Tibial nerve (tissue), 4 donors: ENCODE measurements around the gene JAG2. TPM values are rescaled to one million over a fixed set of nuclear protein-coding genes. Genes with fewer than 3 reads are reported as not detected.

Experiments used
- DNase-seq, 2 donors: peaks; one replicate each; pipeline ENCODE4 v3.0.0-alpha.2; 2019; ENCODE audit warnings: low spot score in 2 of 2
- H3K27ac ChIP-seq, 4 donors: fragments of 200-600 bp; sonication (generic) in 3 of 4; one replicate each; pipeline ENCODE4 v1.5.1; 2017 to 2019; ENCODE audit warnings: mild to moderate bottlenecking in 1 of 4
- H3K27me3 ChIP-seq, 2 donors: fragments of 200-600 bp; sonication (generic) in 1 of 2; one replicate each; pipeline versions ENCODE4 v1.5.1 to v1.6.0; 2017 to 2019
- H3K36me3 ChIP-seq, 3 donors: fragments of 200-600 bp; sonication (generic); one replicate each; pipeline ENCODE4 v1.5.1; 2018 to 2019
- H3K4me1 ChIP-seq, 4 donors: fragments of 200-600 bp; sonication (generic) in 3 of 4; one replicate each; pipeline ENCODE4 v1.5.1; 2017 to 2019
- H3K4me3 ChIP-seq, 4 donors: fragments of 200-600 bp; sonication (generic) in 3 of 4; one replicate each; pipeline ENCODE4 v1.5.1; 2017 to 2019; ENCODE audit warnings: mild to moderate bottlenecking in 1 of 4, moderate library complexity in 1 of 4
- H3K9me3 ChIP-seq, 4 donors: fragments of 200-600 bp; sonication (generic) in 3 of 4; one replicate each; pipeline ENCODE4 v1.5.1; 2017 to 2019
- CTCF ChIP-seq, 5 experiments: fragments of 200-600 bp in 3 of 5; fragments of 450-650 bp in 2 of 5; sonication (generic) in 3 of 5; IDR thresholded peaks; one replicate each; pipeline ENCODE4 v1.5.1; 2016 to 2019; ENCODE audit warnings: antibody characterized with exemption in 5 of 5, mild to moderate bottlenecking in 3 of 5, moderate library complexity in 2 of 5
- EP300 ChIP-seq, 2 donors: sonication (generic); formaldehyde crosslinking; IDR thresholded peaks; one replicate each; pipeline ENCODE4 v1.6.1; 2017; ENCODE audit warnings: antibody characterized with exemption in 2 of 2, mild to moderate bottlenecking in 1 of 2
- POLR2A ChIP-seq, 2 donors: fragments of 450-650 bp; IDR thresholded peaks; one replicate each; pipeline ENCODE4 v1.6.1; 2017; ENCODE audit warnings: antibody characterized with exemption in 2 of 2, mild to moderate bottlenecking in 2 of 2, moderate library complexity in 2 of 2
- WGBS, 2 donors: methylation state at CpG; one replicate each; pipeline ENCODE4 v1.1.5; 2018; 5-methylcytosine and 5-hydroxymethylcytosine counted together
- total RNA-seq, 4 donors: library from RNA; depleted of rRNA; stranded (reverse); fragments of >200 nt; gene quantifications; one replicate each; pipeline ENCODE4 v1.1.0, GENCODE V29; 2016

The JAG2 gene
- total RNA-seq, 4 donors from 2014 or later: 7.4 to 13.8 (median 12.8) TPM

GRCh38 chr14:105094193-105094907, 74.2 kb downstream of the JAG2 start:
- Histone ChIP-seq H3K4me3 (peak overlapping the region; percentile 45 to 85 (median 72)), H3K27me3 (no peaks in the 10 kb centered on the region), H3K27ac (peak overlapping the region in 3 of 4 donors; percentile 89 to 91 (median 89)), H3K4me1 (peaks cover 0 to 48% (median 27%) of the 10 kb centered on the region in 4 donors), H3K36me3 (no peaks in the 10 kb centered on the region), H3K9me3 (peaks cover 0 to 5% (median 0%) of the 10 kb centered on the region in 4 donors)
- no peak for DNase-seq
- TF ChIP-seq POLR2A (IDR thresholded peaks at IDR 0.05) (no peak), CTCF (IDR thresholded peaks at IDR 0.05) (no peak), EP300 (IDR thresholded peaks at IDR 0.05) (no peak)
- WGBS, 2 donors: 65 to 72% methylated on average over 12 to 14 of the region's 14 CpGs

DNA sequence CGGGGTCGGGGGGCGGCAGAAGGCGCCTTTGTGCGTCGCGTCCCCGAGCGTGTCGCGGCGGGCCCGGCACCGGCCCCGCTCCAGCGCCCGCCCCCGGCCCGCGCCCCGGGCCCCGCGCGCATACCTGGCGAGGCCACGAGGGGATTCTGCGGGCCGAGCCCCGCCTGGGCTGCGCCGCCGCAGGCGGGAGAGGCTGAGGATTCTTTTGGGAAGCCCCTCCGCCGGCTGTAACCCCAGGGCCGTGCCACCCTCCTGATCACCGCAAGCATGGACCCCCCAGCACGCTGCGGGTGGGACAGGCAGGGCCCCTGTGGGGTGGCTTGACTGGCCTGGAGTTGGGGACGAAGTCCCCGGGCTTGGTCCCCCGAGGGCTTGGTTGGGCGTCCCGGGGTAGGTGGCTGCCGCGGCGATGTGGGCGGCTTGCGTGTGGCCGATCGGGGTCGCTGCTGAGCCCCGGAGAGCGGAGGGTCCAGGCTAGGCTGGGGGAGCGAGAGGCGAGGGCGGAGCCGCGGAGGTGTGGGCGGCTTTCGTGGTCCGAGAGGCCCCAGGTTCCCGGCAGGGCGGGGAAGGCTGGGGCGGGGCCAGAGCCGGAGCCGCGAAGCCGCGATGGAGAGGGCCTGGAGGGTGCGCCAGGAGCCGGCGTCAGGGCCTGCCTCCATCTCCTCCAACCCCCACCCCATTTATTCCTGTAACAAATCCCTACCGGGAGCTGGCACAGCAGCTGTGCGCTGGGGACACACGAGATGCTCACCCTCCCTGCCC, 75.0 kb downstream of the JAG2 start:
- H3K27ac ChIP-seq: peak overlapping the region; percentile 69 to 91 (median 89)
- TF ChIP-seq CTCF (IDR thresholded peaks at IDR 0.05) (peak in 4 of 5 experiments; percentile 30 to 40 (median 31)), EP300 (IDR thresholded peaks at IDR 0.05) (no peak), POLR2A (IDR thresholded peaks at IDR 0.05) (no peak)
- no peaks in the 10 kb centered on the region for H3K36me3 ChIP-seq
- H3K4me1 ChIP-seq: peaks cover 0 to 54% (median 29%) of the 10 kb centered on the region in 4 donors
- H3K4me3 ChIP-seq: peak overlapping the region; percentile 45 to 85 (median 72)
- WGBS, 2 donors: 3 to 15% methylated on average over 4 to 42 of the region's 76 CpGs
- H3K9me3 ChIP-seq: peaks cover 0 to 4% (median 0%) of the 10 kb centered on the region in 4 donors
- DNase-seq: no peak
- H3K27me3 ChIP-seq: no peaks in the 10 kb centered on the region

- no peak for DNase-seq
- peak overlapping the region; percentile 69 to 89 (median 86) for H3K27ac ChIP-seq
- peak overlapping the region; percentile 35 to 85 (median 60) for H3K4me3 ChIP-seq
- TF ChIP-seq POLR2A (IDR thresholded peaks at IDR 0.05) (peak in 1 of 2 donors; percentile 37), EP300 (IDR thresholded peaks at IDR 0.05) (no peak), CTCF (IDR thresholded peaks at IDR 0.05) (no peak)
- peaks cover 0 to 60% (median 35%) of the 10 kb centered on the region in 4 donors for H3K4me1 ChIP-seq
- H3K36me3 ChIP-seq: no peaks in the 10 kb centered on the region
- no peaks in the 10 kb centered on the region for H3K9me3 ChIP-seq
- no peaks in the 10 kb centered on the region for H3K27me3 ChIP-seq
- WGBS, 2 donors: 1 to 4% methylated on average over 23 to 32 of the region's 46 CpGs
These were observed 75.5 kb downstream of the JAG2 start for GRCh38 chr14:105093038-105093430.

DNA sequence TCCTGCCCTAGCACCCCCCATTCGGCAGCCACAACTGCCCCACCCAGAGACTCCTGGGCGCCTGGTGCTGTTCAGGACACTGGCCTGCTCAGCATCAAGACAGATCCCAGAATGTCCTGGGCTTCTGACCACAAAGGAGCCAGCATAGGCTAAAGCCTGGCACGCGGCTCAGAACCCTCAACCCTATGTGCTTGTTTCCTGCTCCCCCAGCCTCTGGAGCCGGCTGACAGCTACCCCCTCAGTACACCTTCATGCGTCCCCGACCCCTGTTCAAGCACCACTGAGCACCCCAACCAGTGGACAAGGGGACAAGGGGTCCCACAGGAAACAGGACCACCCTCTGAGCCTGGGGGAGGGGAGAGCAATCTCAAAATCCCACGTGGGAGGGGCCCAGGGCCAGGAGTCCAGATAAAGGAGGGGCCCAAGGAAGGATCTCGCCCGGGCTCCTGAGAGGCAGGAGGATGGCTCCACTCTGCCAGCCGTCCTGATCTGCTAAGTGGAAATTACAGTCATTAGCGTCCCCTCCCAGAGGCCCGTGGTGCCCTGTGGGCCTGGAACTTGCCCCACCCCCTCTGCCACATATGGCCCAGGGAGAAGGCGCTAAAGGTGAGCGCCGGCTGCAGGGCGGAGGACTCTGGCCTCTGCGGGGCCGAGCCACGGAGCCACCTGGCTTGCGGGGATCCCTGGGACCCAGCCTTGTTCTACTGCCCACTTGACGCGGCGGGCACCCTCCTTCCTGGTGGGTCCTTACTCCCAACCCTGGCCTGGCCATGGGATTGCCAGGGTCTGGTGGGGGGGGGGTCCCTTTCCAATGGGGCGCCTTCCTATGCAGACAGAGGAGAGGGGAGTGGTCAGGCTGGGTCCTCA, 76.2 kb downstream of the JAG2 start:
- Histone ChIP-seq H3K36me3 (no peaks in the 10 kb centered on the region), H3K4me3 (peak overlapping the region; percentile 35 to 85 (median 60)), H3K9me3 (no peaks in the 10 kb centered on the region), H3K27ac (peak overlapping the region; percentile 69 to 89 (median 86)), H3K27me3 (no peaks in the 10 kb centered on the region), H3K4me1 (peaks cover 0 to 66% (median 39%) of the 10 kb centered on the region in 4 donors)
- TF ChIP-seq CTCF (IDR thresholded peaks at IDR 0.05) (no peak), EP300 (IDR thresholded peaks at IDR 0.05) (no peak), POLR2A (IDR thresholded peaks at IDR 0.05) (no peak)
- no peak for DNase-seq
- WGBS, 2 donors: 33 to 46% methylated on average over 15 to 23 of the region's 25 CpGs
